ENCODE data around the gene PRMT7.

Gene PRMT7

DNA sequence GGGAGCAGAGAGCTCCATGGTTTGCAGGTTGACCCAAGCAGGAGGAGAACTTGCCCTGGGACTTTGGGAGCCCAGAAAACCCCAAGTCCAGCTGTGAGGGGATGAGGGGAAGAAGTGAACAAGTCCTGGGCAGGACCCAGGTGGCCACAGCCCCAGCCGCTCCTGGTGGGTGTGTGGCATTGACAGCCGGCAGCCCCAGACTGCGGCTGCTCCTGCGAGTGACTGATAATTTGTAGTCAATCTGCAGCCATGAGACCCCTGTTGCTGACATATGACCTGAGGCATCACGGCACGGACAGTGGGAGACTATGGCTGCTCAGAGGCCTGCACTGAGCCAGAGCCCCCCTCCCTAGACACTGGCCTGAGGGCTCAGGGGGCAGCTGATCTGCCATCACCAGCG is 66.4 kb downstream of the PRMT7 start:
- Histone ChIP-seq H3K27me3 (peaks cover 0 to 48% (median under 1%) of the 10 kb centered on the region in 11 experiments; a peak in 6 of 22 replicates), H3K4me2 (no peak overlapping the region), H3K4me1 (peaks cover 14 to 36% (median 32%) of the 10 kb centered on the region in 10 experiments), H3K27ac (no peak overlapping the region), H3K36me3 (no peaks in the 10 kb centered on the region), H3K9ac (no peak overlapping the region), H4K20me1 (peaks cover 0 to 57% (median 0%) of the 10 kb centered on the region in 11 experiments; a peak in 5 of 22 replicates), H3K9me3 (replicated peaks in 1 of 11) (no peaks in the 10 kb centered on the region), H3K4me3 (no peak overlapping the region)
- TF ChIP-seq Cebpa-rat (IDR thresholded peaks at IDR 0.05), result no peak

DNA sequence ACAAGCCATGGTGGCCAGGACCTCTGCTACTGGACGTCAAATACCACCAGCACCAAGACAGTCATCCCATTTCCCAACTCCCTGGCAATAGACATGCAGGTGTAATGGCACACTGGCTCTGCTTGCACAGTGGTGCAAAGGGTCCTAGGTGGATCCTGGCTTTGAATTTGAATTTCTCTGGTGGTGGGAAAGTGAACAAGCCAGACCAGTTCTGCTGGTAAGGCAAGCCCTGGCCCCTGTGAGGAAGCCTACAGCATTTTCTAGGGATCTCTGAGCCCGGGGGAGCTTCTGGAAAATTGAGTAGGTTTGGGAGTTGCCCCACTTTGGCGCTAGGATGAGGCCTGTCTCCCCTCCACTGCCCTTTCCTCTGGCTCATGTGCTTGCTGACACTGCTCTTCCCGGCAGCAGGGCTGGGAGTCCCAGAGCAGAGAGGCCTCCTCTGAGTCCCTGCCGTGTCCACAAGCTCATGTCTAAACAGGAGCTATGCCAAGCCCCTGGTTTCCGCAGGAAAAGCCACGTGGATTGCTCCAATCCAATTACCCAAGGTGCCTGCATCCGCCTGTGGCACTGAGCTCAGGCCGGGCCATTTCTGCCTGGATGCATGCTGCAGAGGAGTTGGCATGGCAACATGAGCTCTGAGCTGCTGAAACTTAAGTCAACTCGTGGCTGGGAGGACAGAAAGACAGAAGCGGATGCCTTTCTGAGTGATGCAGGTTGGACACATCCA is 67.0 kb downstream of the PRMT7 start:
- H3K27ac ChIP-seq, result no peak overlapping the region

DNA sequence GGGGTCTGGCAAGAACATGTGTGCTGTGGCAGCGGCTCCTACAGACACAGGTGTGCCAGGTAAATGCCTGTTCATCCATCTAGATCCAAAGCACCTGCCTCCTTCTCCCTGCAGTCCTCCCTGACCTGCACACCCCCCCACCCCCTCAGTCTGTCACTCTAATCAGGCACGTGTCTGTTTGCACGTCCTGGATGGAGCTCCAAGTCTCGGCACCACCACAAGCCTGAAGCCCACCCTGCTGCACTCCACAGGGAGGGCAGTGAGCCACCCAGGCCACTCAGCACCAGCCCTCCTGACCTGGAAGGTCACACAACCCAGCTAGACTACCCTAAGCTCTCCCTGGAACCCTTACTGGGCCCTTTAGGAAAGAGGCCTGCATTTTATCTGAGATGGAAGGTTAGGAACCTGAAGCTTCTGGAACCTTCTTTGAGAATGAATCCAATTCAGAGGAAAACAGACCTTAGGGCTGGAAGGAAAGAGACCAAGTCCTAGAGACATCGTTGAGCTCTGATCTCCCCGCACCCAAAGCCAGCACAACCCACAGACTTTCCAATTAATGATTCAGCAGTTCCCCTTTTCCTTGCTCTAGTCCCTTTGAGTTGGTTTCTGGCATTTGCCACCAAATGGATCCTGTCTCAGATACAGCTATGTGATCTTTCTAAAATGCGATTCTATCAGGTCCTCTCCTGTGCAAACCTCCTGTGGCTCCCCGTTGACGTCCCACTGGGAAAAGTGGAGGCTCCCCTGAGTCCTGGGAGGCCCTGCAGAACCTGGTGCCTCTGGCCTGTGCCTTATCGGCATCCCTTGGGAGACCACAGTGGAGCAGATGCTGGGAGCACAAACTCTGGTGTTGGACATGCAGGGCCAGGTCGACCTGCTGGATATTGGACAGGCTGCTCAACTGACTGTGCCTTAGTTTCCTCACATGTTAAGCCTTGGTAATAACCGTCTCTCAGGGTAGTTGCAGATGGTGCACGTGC is 67.9 kb downstream of the PRMT7 start:
- TF ChIP-seq Cebpa-rat (IDR thresholded peaks at IDR 0.05), result no peak
- H4K20me1 ChIP-seq, result peaks cover 0 to 43% (median 0%) of the 10 kb centered on the region in 11 experiments; a peak in 5 of 22 replicates
- no peak overlapping the region for H3K4me3 ChIP-seq
- H3K4me2 ChIP-seq, result peak overlapping the region; percentile 38 to 75 (median 58)
- H3K27ac ChIP-seq, result no peak overlapping the region
- H3K36me3 ChIP-seq, result no peaks in the 10 kb centered on the region
- H3K9me3 ChIP-seq (replicated peaks in 1 of 11), result no peaks in the 10 kb centered on the region
- no peak overlapping the region for H3K9ac ChIP-seq
- peaks cover 0 to 34% (median 0%) of the 10 kb centered on the region in 11 experiments; a peak in 3 of 22 replicates for H3K27me3 ChIP-seq
- peaks cover 14 to 33% (median 30%) of the 10 kb centered on the region in 10 experiments for H3K4me1 ChIP-seq

More for the DNA sequence above, 67.0 kb downstream of the PRMT7 start:
- peaks cover 0 to 42% (median 0%) of the 10 kb centered on the region in 11 experiments; a peak in 6 of 22 replicates for H3K27me3 ChIP-seq
- H3K36me3 ChIP-seq, result no peaks in the 10 kb centered on the region
- no peak for TF ChIP-seq Cebpa-rat (IDR thresholded peaks at IDR 0.05)
- H4K20me1 ChIP-seq, result peaks cover 0 to 51% (median 0%) of the 10 kb centered on the region in 11 experiments; a peak in 5 of 22 replicates
- no peaks in the 10 kb centered on the region for H3K9me3 ChIP-seq (replicated peaks in 1 of 11)
- H3K4me2 ChIP-seq, result peak overlapping the region in 8 of 11 experiments; percentile 38 to 75 (median 58); a peak in 11 of 22 replicates
- peaks cover 14 to 38% (median 34%) of the 10 kb centered on the region in 10 experiments for H3K4me1 ChIP-seq
- H3K9ac ChIP-seq, result no peak overlapping the region
- no peak overlapping the region for H3K4me3 ChIP-seq

DNA sequence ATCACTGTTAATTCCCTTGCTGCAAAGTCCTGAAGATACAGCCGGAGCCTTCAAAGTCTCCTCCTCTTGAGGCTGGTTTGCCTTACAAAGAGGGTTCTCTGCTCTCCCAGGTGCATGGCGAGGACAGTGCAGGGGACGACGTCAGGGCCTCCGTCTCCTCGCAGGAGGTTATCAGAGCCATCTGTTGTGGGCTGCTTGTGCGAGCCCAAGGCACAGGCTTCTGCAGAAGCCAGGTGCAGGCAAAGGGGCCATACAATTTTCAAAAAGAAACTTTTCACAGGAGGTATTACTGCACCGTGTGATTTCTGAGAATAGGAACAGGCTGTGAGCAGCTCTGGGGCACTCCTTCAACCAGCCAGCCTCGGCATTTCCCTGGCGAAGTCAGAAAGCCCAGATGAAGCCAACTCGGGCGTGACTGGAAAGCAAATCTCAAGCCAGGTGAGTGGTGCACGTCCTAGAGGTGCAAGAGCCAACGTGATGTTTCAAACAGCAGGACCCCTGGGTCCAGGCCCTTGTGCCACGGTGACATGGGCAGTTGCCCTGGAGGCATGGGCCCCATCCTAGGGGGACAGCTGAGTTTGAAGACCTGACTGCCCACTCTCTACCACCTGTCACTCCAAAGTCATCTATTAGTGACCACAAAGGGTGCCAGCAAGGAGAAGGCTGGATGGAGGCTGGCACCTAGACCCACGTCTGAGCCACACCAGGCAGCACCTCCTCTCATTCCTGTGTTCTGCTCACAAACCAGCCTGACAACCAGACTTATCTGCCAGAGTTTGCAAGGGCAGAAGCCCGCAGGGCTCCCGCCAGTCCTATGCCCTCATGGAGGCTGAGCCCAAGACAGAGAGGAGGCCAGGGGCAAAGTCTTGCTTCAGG is 68.9 kb downstream of the PRMT7 start:
- no peaks in the 10 kb centered on the region for H3K36me3 ChIP-seq
- H3K4me2 ChIP-seq, result peak overlapping the region in 9 of 11 experiments; percentile 38 to 67 (median 57); a peak in 14 of 22 replicates
- H3K27me3 ChIP-seq, result peaks cover 0 to 25% (median 0%) of the 10 kb centered on the region in 11 experiments; a peak in 3 of 22 replicates
- H4K20me1 ChIP-seq, result peaks cover 0 to 41% (median 0%) of the 10 kb centered on the region in 11 experiments; a peak in 4 of 22 replicates
- H3K4me1 ChIP-seq, result peaks cover 20 to 40% (median 35%) of the 10 kb centered on the region in 10 experiments
- H3K27ac ChIP-seq, result no peak overlapping the region
- H3K4me3 ChIP-seq, result no peak overlapping the region
- no peak overlapping the region for H3K9ac ChIP-seq
- H3K9me3 ChIP-seq (replicated peaks in 1 of 11), result no peaks in the 10 kb centered on the region
- TF ChIP-seq Cebpa-rat (IDR thresholded peaks at IDR 0.05), result no peak

DNA sequence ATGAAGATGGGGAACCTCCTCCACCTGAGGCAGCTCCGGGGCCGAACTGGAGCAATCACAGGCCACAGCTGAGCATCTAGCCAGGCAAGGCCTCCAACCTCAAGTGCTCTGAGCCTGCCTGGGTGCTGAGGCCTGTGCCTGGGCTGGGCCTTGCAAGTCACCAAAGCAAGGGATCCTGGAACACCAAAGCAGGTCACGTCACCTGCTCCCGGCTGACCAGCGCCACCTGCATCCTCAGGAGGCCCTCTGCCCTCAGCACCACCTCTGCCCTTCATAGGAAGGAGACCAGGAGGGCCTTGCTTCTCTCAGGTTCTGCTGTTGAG is 69.5 kb downstream of the PRMT7 start:
- Histone ChIP-seq H3K4me1 (peaks cover 26 to 46% (median 40%) of the 10 kb centered on the region in 10 experiments), H3K9ac (no peak overlapping the region), H3K27me3 (peaks cover 0 to 21% (median 0%) of the 10 kb centered on the region in 11 experiments; a peak in 3 of 22 replicates), H3K4me2 (peak overlapping the region in 1 of 11 experiments; percentile 58; a peak in 1 of 22 replicates), H3K27ac (no peak overlapping the region), H4K20me1 (peaks cover 0 to 40% (median 0%) of the 10 kb centered on the region in 11 experiments; a peak in 4 of 22 replicates), H3K9me3 (replicated peaks in 1 of 11) (no peaks in the 10 kb centered on the region), H3K4me3 (no peak overlapping the region), H3K36me3 (no peaks in the 10 kb centered on the region)
- TF ChIP-seq Cebpa-rat (IDR thresholded peaks at IDR 0.05), result no peak

DNA sequence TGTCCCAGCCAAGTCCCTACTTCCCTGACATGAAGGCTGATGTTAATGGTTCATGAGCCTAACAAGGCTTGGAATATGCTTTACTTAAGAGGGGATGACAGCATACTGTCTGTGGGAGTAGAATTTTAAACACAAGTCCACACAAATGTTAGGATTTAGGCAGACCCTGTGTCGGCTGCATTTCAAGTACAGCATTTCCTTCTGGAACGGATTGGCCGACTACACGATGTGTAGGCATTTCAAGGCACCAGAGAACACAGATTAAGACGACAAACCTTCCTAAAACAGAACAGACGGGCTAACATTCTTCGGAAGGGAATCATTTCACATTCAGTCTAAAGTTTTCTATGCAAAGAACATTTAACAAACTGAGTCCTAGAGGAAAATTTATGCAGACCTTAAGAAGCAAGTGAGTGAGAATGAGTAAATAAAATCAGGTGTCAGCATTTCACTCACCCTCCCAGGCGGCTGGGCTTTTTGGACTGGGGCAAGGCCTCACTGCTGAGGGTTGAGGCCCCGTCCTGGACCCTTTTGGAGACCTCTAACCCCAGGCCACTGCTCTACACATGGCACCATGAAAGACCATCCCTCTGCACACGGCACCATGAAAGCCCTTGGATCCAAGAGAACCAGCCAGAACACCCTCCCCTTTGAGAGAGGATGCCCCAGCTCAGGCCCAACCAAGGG is 70.0 kb downstream of the PRMT7 start:
- Histone ChIP-seq H3K27me3 (peaks cover 0 to 17% (median 0%) of the 10 kb centered on the region in 11 experiments; a peak in 3 of 22 replicates), H3K4me3 (no peak overlapping the region), H4K20me1 (peaks cover 0 to 35% (median 0%) of the 10 kb centered on the region in 11 experiments; a peak in 4 of 22 replicates), H3K4me1 (peaks cover 26 to 49% (median 41%) of the 10 kb centered on the region in 10 experiments), H3K9ac (no peak overlapping the region), H3K27ac (0 out of 22 replicates have a peak overlapping the region, but pooled peaks of 1 of the 11 experiments have one; percentile 10), H3K9me3 (replicated peaks in 1 of 11) (no peaks in the 10 kb centered on the region), H3K36me3 (no peaks in the 10 kb centered on the region), H3K4me2 (no peak overlapping the region)
- TF ChIP-seq Cebpa-rat (IDR thresholded peaks at IDR 0.05), result no peak

DNA sequence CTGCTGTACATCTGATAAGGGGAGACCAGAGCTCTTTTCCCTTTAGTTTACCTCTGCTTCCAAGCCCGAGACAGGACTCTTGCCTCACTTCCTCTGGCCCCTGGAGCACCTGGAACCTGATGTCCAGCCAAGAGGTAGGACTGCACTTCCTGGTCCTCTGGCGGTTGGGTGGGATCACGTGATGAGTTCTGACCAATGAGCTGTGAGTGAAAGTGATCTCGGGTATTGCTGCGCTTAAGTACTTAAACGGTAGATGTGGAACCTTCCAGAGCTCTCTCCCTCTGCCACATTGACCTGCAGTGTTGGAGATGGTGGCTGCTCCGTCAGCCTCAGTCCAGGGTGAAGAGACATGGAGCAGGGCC is 70.5 kb downstream of the PRMT7 start:
- peaks cover 0 to 17% (median 0%) of the 10 kb centered on the region in 11 experiments; a peak in 3 of 22 replicates for H3K27me3 ChIP-seq
- no peak overlapping the region for H3K9ac ChIP-seq
- no peaks in the 10 kb centered on the region for H3K36me3 ChIP-seq
- no peaks in the 10 kb centered on the region for H3K9me3 ChIP-seq (replicated peaks in 1 of 11)
- 0 out of 22 replicates have a peak overlapping the region, but pooled peaks of 1 of the 11 experiments have one; percentile 10 for H3K27ac ChIP-seq
- no peak for TF ChIP-seq Cebpa-rat (IDR thresholded peaks at IDR 0.05)
- H3K4me1 ChIP-seq, result peaks cover 26 to 49% (median 41%) of the 10 kb centered on the region in 10 experiments
- no peak overlapping the region for H3K4me3 ChIP-seq
- no peak overlapping the region for H3K4me2 ChIP-seq
- peaks cover 0 to 34% (median 0%) of the 10 kb centered on the region in 11 experiments; a peak in 4 of 22 replicates for H4K20me1 ChIP-seq
